Measurements from ENCODE around the gene SPATA20.

SPATA20 gene

GRCh38 chr17:50558941-50559614 is 12.1 kb downstream of the SPATA20 start:
- no peak overlapping the region for H3K27ac ChIP-seq
- TF ChIP-seq CTCF (IDR thresholded peaks at IDR 0.05) (no peak), ZFX (IDR thresholded peaks at IDR 0.05; ENCODE audit: borderline replicate concordance) (no peak)

GRCh38 chr17:50559674-50560184 is 12.8 kb downstream of the SPATA20 start:
- no peak overlapping the region for H3K27ac ChIP-seq
- no peak for TF ChIP-seq ZFX (IDR thresholded peaks at IDR 0.05; ENCODE audit: borderline replicate concordance)
- TF ChIP-seq CTCF (IDR thresholded peaks at IDR 0.05) = no peak

GRCh38 chr17:50560185-50560824 is 13.3 kb downstream of the SPATA20 start, which contains the start of gene CACNA1G:
CACNA1G (plus strand) TSS chr17:50560715; CDS start chr17:50561460, 745 bp downstream.
- H3K27ac ChIP-seq = 0 out of 2 replicates have a peak within 1 kb of the TSS, but pooled peaks have one; percentile 23
- TF ChIP-seq ZFX (IDR thresholded peaks at IDR 0.05; ENCODE audit: borderline replicate concordance) (no peak), CTCF (IDR thresholded peaks at IDR 0.05) (no peak)

GRCh38 chr17:50560931-50561745 is 14.2 kb downstream of the SPATA20 start:
- no peak overlapping the region for H3K27ac ChIP-seq
- no peak for TF ChIP-seq ZFX (IDR thresholded peaks at IDR 0.05; ENCODE audit: borderline replicate concordance)
- no peak for TF ChIP-seq CTCF (IDR thresholded peaks at IDR 0.05)

GRCh38 chr17:50561746-50562141 is 14.8 kb downstream of the SPATA20 start:
- no peak for TF ChIP-seq CTCF (IDR thresholded peaks at IDR 0.05)
- TF ChIP-seq ZFX (IDR thresholded peaks at IDR 0.05; ENCODE audit: borderline replicate concordance) = no peak
- no peak overlapping the region for H3K27ac ChIP-seq

GRCh38 chr17:50562242-50563091 is 15.5 kb downstream of the SPATA20 start:
- no peak for TF ChIP-seq ZFX (IDR thresholded peaks at IDR 0.05; ENCODE audit: borderline replicate concordance)
- H3K27ac ChIP-seq = no peak overlapping the region

GRCh38 chr17:50563092-50563511 is 16.1 kb downstream of the SPATA20 start:
- H3K27ac ChIP-seq = no peak overlapping the region
- TF ChIP-seq CTCF (IDR thresholded peaks at IDR 0.05) = no peak
- TF ChIP-seq ZFX (IDR thresholded peaks at IDR 0.05; ENCODE audit: borderline replicate concordance) = no peak
